Stimulated activated CD8-positive, alpha-beta memory T cell treated with anti-CD3 and anti-CD28 coated beads, Interleukin-7, amount 100 ng/mL, for 4 hours (primary cell): ENCODE results near the gene PORCN.
"Not testable (repeated sequence)": the region's sequence is repeated elsewhere in the genome, so short reads cannot be mapped to it uniquely, and the experiment has no call there.

ENCODE experiments used
- DNase-seq, 2 donors: peaks; one replicate each; pipeline ENCODE4 v3.0.0-alpha.2; 2020; ENCODE audit warnings: low read depth in 2 of 2

The PORCN gene

DNA sequence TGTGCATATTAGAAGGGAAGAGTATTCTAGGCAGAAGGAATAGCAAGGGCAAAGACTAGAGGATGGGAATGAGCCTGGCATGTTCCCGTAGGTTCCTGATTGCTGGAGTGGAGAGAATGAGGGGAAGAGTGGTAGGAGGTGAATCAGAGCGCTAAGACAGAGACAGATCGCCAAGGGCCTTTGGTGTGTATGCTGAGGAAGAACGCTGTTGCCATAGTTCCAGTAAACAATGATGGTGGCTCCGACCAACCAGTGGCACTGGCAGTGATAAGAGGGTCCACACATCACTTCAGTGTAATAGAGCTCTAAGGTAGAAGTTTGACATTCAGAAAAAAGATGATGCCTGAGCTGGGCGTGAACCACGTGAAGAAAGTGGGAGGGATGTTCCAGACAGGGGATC, 31.7 kb downstream of the PORCN start:
- DNase-seq, result no peak

DNA sequence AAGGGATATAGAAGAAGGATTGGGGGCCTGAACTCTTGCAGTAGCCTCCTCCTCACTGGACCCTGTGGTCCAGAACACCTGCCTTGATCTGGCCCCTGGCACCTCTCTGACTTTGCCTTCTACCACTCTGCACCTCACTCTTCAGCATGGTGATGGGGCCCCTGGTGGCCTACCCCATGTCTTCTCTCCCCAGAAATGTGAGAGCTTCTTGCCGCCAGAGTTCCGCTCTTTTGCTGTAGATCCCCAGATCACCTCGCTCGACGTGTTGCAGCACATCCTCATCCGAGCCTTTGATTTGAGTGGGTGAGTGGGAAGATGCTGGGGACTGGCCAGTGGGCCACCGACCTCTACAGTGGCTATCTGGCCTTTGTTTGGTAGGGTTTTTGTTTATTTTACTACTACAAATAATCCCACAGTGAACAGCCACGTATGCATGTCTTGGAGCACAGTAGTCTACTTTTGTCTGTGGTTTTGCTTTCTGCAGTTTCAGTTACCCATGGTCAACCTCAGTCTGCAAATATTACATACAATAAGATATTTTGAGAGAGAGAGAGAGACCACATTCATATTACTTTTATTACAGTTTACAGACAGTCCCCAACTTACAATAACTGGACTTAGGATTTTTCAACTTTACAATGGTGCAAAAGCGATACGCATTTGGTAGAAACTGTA, 32.5 kb downstream of the PORCN start:
- DNase-seq, result no peak

DNA sequence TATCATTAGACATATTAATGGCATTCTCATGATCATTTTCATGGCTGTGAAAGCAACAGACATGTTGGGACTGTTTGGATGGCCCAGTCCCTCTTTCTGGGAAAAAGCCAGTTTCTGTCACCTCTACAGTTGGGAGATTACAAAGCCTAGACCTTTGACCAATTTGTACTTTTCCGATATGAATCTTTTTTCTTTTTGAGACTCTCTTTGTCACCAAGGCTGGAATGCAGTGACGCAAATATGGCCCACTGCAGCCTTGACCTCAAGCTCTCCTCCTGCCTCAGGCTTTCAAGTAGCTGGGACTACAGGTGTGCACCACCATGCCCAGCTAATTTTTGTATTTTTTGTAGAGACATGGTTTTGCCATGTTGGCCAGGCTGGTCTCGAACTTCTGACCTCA, 40.1 kb downstream of the PORCN start:
- DNase-seq, result no peak

DNA sequence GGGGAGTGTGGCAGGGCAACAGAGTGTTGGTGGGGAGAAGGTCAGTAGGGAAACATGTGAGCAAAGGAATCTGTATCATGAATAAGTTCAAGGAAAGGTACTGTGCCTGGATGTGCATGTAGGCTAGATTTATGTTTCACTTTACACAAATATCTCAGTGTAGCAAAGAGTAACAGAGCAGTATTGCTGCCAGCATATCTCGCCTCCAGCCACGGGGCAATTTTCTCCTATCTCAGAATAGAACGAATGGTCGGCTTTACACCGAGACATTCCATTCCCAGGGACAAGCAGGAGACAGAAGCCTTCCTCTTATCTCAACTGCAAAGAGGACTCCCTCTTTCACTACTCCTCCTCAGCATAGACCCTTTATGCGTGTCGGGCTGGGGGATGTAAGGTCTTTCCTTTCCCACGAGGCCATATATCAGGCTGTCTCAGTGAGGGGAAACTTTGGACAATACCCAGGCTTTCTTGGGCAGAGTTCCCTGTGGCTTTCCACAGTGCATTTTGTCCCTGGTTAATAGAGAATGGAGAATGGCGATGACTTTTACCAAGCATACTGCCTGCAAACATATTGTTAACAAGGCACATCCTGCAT, 47.0 kb downstream of the PORCN start:
- not testable (repeated sequence) for DNase-seq

DNA sequence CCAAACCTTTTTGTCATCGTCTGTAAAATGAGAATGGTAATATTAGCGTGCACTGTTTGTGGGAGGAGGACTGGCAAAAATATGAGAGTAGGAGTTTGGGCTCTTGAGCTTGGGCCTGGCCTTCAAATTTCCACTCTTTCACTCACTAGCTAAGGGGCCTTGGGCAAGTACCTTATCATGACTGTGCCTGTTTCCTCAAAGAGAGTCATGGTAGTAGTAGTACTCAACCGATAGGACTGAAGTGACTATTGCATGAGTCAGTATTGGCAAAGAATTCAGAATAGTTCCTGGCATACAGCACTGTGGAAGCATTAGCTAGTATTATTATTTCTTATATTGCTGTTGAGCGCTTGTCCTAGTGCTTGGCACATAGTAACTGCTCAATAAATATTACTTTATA, 49.5 kb downstream of the PORCN start:
- DNase-seq, result no peak

DNA sequence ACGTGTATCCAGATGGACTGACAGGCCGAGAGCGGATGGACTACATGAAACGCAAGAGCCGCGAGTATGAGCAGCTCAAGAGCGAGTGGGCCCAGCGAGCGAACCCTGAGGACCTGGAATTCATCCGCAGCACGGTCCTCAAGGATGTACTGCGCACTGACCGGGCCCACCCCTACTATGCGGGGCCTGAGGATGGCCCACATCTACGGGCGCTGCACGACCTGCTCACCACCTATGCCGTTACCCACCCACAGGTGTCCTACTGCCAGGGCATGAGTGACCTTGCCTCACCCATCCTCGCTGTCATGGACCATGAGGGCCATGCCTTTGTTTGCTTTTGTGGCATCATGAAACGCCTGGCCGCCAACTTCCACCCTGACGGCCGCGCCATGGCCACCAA, 50.8 kb downstream of the PORCN start:
- no peak for DNase-seq

DNA sequence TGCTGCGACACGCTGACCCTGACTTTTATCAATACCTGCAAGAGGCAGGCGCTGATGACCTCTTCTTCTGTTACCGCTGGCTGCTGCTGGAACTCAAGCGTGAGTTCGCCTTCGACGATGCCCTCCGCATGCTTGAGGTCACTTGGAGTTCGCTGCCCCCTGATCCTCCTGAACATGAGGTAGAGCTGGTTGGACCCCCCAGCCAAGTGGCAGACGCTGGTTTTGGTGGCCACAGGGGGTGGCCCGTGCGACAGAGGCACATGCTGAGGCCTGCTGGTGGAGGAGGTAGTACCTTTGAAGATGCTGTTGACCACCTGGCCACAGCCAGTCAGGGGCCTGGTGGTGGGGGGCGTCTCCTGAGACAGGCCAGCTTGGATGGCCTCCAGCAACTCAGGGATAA, 51.3 kb downstream of the PORCN start:
- no peak for DNase-seq

DNA sequence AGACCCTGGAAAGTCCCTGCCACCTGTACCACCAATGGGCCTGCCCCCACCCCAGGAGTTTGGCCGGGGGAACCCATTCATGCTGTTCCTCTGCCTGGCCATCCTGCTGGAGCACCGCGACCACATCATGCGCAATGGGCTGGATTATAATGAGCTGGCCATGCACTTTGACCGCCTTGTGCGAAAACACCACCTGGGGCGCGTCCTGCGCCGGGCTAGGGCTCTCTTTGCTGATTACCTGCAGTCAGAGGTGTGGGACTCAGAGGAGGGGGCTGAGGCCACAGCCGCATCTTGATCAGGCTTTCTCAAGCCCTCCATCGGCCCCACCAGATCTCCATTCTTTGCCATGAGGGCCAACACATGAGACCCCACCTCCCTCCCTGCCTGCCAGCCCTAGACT, 51.9 kb downstream of the PORCN start:
- no peak for DNase-seq

DNA sequence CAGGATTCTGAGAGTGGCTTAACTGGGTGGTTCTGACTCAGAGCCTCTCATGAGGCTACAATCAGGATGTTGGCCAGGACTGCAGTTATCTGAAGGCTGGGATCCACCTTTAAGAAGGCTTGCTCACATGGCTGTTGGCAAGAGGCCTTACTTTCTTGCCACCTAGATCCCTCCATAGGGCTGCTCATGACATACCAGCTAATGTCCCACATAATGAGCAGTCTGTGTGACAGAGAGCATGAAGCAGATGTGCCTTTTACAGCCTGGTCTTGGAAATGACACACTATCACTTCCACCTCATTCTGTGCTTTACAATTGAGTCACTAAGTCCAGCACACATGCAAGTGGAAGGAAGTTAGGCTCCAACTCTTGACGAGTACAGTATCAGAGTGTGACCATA, 61.2 kb downstream of the PORCN start:
- no peak for DNase-seq
